GM11168 (cell line): ENCODE results near the gene LAX1.
"Not testable (repeated sequence)": the region's sequence is repeated elsewhere in the genome, so short reads cannot be mapped to it uniquely, and the experiment has no call there.

ENCODE experiments used
- in situ Hi-C: fragments of 300-500 bp; cut with MboI; formaldehyde crosslinking; loops from one replicate; pipeline ENCODE4 v1.12.0; 2022; ENCODE audit warnings: low sequenced_read_pairs; ENCODE audit not compliant: unreplicated experiment

The LAX1 gene, protein sequence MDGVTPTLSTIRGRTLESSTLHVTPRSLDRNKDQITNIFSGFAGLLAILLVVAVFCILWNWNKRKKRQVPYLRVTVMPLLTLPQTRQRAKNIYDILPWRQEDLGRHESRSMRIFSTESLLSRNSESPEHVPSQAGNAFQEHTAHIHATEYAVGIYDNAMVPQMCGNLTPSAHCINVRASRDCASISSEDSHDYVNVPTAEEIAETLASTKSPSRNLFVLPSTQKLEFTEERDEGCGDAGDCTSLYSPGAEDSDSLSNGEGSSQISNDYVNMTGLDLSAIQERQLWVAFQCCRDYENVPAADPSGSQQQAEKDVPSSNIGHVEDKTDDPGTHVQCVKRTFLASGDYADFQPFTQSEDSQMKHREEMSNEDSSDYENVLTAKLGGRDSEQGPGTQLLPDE

DNA sequence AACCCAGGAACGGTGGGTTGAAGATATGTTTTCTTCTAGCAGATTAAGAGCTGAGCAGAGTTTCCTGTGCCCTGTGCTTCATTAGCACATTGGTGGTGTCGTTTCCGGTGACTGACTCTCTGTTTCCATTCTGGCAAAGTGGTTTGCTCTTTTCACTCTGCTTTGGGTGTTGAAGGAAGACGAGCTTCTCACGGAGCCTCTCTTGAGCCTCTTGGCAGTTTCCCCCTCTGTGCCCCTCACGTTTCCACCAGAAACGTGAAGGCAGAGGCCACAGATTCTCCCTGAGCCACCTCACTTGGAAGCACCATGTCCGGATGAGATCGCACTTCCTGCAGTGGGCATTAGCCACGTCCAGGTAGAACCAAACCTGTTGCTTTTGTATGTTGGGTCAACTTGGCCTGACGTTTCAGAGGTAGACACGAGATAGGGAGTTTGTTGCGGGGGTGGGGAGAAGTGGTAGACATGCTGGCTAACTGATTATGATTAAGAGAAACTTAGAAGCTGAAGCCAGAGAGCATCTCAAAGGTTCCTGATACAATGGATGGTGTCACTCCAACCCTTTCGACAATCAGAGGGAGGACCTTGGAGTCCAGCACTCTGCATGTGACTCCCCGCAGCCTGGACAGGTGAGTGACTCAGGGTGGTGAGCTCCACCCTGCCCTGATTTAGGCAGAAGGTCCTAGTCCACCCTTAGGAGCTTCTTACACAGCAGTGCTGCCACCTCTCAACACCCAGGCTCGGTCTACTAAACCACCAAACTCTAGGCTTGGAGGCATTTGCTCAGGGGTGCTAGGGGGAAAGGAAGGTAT, at the start of gene LAX1:
Gene LAX1 (plus strand): TSS at position 155 of the 809 bp plus-strand sequence. CDS start 383 bp downstream, at position 538.
- in situ Hi-C loops: no loop called here

DNA sequence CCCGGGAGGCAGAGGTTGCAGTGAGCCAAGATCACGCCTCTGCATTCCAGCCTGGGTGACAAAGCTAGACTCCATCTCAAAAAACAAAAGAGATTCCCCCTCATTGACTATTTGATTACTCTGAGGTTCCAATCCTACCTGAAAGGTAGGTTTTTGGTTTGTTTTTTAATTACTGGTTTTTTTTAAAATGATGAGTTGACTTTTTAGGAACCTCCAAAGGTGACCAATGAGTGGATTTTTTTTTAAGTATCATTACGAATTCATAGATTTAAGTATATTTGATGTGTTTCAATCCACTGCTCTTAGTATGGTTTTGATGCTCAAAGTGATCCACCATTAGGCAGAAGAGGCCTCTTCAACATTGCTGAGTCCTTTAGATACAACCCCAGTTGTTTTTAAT, 47.9 kb upstream of the LAX1 start:
- in situ Hi-C loops: no loop called here

DNA sequence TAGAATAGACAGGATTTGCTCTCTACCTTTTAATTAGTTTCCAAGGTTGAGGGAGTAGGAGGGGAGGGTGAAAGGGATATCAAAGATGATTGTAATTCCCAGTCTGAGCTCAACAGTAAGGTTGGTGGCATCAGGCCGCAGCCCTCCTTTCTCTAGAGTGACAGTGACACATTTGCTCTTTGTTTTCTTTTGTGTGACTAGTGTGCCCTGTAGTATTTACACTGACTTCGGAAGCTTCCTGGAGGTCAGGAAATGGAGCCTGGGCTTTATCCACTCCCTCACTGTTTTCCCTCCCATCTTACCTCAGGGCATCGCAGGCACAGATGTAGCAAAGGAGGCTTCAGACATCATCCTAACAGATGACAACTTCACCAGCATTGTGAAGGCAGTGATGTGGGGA, 44.7 kb upstream of the LAX1 start:
- in situ Hi-C loops: no loop called here

DNA sequence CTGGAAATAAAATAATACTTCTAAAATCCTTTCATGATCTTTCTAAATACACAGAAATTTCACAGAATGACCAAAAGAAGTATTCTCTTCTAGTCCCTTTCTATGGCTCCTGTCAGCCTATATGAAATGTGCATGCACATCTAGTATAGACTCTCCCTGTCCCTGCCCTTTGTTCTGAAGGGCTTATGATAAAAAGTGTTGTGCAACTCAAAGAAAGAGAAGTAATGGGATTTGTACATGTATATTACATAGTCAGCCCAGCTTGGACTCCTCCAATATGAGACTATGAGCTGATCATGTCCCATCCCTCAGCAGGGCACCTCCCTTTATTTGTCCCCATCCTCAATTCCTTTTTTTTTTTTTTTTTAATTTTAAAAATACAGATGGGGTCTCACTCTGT, 42.1 kb upstream of the LAX1 start:
- in situ Hi-C loops: no loop called here

DNA sequence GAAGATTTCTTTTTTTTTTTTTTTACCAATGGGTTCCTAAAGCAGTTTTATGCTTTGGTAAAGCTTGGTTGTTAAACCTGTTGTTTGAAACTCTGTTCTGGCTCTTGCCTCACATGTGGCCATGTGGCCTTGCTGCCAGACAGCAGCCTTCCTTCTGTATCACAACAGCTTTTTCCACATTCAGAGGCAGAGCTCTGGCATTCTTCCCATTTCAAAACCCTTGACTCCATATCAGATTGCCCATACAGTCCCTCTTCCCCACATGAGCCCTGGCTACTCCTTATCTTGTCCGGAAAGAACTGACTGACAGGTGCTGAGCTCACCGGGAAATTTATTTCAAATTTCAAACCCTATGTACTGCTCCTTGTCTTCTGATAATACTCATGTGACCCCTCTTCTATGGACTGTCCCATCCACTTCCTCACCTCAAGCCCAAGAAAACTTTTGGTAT, 38.5 kb upstream of the LAX1 start:
- in situ Hi-C loops: no loop called here

DNA sequence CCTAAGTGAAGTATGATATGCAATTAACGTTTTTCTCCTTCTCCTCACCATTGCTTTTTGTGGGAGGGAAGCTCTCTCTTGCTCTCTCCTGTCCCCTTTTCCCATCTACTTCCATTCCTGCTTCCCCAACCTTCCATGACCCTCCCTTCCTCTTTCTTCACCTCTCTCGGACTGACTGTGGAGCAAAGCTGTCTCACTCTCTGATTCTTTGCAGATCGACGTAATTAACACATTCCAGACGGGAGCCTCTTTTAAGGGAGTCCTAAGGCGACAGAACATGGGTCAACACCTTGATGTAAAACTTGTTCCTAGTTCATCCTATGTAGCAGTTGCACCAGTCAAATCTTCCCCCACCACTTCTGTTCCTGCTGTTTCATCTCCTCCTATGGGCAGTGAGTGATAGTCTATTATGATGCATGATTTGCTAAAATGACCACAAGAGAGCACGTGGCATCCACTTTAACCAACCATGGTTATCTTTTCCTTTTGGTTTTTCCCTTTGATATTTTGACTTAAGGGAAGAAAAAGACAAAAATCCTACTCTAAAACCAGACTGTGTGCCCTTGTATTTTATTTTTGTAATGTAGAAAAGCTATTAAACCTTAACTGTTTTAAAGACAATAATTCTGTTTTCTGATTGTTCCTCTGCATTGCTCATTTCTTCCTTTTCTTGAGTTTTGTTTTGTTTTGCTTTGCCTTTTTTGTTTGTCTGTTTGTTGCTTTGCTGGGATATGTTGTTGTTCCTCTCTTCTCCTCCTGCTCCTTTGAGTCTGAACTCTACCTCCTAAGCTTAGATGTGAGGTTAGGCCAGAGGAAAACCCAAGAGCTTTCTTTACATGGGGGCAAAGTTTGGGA, 31.7 kb upstream of the LAX1 start:
- in situ Hi-C loops: loop anchor here (5.0 kb wide), 1 partner anchor 54 kb away; no protein-coding TSS in a partner anchor

DNA sequence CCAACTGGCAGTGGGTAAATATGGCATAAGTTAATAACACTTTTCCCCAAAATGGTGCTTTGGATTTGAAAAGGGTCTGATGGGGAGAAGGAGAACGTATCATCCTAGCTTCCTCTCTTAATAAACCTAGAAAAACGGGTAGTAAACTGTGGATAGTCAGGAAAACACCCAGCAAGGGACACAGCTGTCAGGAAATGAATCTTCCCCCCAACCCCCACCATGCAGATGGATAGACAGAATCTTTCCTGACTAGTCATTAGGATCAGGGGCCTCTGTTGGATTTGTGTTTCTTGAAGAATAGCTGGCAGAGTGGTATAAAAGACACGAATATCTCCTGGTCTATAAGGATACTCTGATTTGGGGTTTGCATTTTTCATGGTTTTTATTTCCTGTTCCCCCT, 22.5 kb upstream of the LAX1 start:
- in situ Hi-C loops: no loop called here

DNA sequence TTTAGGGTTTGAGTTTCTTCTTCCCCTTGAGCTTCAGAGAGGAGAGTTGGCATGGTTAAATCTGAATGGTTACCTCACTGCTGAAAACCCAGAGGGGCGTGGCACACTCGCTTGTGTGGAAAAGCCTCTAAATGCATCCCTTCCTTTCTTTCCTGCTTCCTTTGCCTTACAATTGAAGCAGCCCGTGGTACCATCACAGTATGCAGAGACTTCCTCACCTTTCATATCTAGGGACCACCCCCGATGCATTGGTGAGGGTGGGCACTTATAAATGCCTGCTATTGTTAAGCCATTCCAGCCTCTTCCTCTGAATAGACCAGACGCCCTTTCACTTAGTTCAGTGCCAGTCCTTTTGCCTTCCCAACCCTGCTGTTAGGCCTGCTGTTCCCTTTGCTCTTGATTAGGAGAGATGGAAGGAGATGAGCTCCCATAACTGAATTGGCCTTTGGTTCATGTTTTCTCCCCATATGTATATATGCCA, 21.9 kb upstream of the LAX1 start:
- in situ Hi-C loops: no loop called here

DNA sequence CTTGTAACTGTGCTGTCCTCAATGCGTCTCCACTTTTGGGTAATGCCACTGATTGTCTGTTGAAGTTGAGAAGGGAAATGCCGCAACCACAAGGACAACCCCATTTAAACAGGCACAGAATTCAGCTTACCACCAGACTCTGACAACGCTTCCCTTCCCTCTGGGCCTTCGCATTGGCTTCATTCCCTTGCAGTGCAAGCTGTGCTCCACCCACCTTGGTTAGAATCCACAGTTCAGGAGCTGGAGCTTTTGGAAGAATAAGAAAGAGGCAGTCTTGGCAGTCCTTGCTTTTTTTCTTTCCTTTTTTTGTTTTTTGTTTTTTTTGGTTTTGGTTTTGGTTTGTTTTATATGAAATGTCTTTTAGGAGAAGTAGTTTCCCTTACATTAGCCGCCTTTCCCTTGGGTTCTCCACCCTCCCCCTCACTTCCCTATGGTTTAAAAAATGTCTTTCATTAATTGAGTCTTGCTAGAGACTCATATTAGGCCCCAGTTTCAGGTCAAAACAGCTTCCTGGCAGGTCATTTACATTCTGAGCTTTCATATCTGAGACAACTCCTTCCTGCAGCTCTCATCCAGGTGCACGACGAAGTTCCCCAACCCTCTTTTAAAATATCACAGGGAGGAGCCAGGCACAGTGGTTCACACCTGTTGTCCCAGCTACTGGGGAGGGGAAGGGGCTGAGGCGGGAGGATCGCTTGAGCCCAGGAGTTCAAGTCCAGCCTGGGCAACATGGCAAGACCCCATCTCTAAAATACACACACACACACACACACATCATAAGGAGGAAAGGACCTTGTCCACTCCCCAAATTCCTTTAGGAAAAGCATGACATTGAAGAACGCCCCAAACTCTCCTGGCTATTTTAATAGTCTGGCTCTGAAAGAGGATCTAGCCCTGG, 20.7 kb upstream of the LAX1 start:
- in situ Hi-C loops: no loop called here

DNA sequence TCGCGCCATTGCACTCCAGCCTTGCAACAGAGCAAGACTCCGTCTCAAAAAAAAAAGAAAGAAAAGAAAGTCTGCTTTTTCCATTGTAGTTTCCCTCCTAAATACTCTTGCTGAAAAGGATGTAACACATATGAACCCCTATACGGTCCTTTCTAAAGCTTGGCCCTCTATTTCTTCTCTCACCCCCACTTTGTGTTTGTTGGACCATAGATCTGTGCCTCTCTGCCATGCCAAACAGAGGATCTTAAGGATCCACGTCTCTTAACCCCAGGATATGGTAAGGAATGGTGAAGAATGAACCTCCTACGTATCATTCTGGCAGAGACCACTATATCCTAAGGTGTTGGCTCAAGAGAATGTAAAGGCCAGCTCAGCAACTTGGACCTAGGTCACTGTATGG, 18.7 kb upstream of the LAX1 start:
- in situ Hi-C loops: no loop called here

DNA sequence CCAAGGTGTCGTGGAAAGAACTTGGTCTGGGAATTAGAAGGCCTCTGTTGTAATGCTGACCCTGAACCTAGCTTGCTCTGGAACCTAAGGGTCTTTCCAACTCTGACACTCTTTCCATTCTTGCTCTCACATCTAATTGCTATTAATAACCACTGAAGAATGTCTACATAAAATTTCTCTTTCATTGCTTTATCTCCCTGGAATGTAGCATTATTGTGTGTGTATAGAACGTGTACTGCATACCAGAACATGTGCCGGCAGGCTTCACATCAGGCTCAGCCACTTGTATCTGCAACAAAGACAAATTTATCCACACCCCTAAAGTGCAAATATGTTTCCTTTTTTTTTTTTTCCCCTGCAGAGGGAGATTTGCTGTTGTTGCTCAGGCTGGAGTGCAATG, 13.9 kb upstream of the LAX1 start:
- in situ Hi-C loops: no loop called here

DNA sequence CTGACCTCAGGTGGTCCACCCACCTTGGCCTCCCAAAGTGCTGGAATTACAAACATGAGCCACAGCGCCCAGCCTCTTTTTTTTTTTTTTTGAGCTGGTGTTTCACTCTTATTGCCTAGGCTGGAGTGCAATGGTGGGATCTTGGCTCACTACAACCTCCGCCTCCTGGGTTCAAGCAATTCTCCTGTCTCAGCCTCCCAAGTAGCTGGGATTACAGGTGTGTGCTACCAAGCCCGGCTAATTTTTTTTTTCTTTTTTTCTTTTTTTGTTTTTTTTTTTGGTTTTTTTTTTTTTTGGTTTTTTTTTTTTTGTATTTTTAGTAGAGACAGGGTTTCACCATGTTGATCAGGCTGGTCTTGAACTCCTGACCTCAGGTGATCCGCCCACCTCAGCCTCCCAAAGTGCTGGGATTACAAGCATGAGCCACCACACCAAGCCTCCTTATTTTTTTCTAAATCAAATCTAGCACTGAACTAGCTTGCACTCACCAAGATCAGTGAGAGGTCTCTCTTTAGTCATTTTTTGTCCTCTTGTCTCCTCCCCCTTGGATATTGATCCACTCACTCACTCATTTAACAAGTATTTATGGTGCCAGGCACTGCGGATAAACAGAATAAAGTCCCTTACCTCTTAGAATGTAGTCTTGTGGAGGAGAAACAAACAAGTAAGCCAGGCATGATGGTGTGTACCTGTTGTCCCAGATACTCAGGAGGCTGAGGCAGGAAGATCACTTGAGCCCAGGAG, 13.2 kb upstream of the LAX1 start:
- in situ Hi-C loops: not testable (repeated sequence)

DNA sequence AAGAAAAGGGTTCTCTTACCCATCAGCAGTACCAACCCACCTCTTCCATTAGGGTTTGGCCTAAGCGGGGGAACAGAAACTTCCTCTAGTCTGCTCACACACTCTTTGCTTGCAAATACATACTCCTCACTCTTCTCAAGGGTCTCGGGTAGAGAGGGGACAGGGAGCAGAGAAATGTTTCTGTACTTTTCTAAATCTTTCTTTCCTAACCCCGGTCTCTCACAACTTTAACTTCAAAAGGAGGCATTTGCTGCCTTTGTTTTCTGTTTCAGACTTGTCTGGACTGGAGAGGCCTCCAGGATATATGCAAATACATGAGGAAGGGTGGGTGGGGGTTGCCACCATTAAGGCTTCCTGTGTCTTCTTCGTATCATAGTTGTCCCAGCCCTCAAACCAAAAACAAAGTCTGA, 10.5 kb upstream of the LAX1 start:
- in situ Hi-C loops: no loop called here

DNA sequence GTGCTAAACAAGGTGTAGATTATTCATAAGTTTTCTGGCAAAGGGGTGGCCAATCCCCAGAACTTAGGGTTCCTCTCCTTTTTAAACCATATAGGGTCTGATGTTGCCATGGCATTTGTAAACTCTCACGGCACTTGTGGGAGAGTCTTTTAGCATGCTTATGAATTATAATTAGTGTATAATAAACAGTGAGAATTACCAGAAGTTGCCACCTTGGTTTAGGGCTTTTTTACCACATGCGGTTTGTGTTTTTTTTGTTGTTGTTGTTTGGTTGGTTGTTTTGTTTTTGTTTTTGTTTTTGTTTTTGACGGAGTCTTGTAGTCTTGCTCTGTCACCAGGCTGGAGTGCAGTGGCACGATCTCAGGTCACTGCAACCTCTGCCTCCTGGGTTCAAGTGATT, 8.9 kb upstream of the LAX1 start:
- in situ Hi-C loops: no loop called here

DNA sequence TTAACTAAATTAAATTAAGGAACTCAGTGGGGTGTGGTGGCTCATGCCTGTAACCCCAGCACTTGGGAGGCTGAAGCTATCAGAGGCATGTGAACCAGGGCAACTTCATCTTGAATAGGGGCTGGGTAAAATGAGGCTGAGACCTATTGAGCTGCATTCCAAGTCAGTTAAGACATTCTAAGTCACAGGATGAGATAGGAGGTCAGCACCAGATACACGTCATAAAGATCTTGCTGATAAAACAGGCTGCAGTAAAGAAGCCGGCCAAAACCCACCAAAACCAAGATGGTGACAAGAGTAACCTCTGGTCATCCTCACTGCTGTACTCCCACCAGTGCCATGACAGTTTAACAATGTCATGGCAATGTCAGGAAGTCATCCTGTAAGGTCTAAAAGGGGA, 6.2 kb upstream of the LAX1 start:
- in situ Hi-C loops: not testable (repeated sequence)

DNA sequence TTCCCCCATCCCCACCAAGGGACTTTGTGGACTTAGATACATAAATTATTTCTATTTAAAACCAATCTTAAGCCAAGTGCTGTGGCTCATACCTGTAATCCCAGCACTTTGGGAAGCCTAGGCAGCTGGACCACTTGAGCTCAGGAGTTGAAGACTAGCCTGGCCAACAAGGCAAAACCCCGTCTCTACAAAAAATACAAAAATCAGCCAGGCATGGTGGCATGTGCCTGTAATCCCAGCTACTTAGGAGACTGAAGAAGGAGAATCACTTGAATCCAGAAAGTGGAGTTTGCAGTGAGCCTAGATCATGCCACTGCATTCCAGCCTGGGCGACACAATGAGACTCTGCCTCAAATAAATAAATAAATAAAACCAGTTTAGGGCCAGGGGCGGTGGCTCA, 4.5 kb upstream of the LAX1 start:
- in situ Hi-C loops: no loop called here

DNA sequence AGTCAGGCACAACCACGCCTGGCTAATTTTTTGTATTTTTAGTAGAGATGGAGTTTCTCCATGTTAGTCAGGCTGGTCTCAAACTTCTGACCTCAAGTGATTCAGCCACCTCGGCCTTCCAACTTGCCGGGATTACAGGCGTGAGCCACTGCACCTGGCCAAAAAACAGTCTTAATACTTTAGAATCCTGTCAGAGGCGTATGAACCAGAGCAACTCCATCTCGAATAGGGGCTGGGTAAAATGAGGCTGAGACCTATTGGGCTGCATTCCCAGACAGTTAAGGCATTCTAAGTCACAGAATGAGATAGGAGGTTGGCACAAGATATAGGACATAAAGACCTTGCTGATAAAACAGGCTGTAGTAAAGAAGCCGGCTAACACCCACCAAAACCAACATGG, 3.0 kb upstream of the LAX1 start:
- in situ Hi-C loops: not testable (repeated sequence)

DNA sequence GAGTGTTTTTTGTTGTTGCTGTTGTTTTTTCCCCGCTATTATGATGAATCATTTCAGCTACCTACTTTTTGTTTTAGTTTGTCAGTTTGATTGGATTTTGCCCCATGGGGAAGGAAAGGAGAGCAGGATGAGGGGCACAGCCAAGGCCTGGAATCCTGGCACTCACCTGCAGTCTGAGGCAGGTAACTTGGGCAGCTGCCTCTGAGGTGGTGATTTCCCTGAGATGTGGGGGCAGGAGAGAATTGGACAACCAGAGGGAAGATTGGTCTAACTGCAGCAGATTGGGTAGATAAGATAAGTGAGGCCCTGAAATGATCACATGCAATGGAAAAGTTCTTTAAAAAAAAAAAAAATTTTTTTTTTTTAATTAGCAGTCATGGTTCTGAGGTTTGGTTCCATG, 1.5 kb upstream of the LAX1 start:
- in situ Hi-C loops: no loop called here
